ENCODE measurements around the gene COL4A6.

GRCh38 chrX:108304757-108305156, 133.5 kb downstream of the COL4A6 start:
- TF ChIP-seq, protein P1, sequence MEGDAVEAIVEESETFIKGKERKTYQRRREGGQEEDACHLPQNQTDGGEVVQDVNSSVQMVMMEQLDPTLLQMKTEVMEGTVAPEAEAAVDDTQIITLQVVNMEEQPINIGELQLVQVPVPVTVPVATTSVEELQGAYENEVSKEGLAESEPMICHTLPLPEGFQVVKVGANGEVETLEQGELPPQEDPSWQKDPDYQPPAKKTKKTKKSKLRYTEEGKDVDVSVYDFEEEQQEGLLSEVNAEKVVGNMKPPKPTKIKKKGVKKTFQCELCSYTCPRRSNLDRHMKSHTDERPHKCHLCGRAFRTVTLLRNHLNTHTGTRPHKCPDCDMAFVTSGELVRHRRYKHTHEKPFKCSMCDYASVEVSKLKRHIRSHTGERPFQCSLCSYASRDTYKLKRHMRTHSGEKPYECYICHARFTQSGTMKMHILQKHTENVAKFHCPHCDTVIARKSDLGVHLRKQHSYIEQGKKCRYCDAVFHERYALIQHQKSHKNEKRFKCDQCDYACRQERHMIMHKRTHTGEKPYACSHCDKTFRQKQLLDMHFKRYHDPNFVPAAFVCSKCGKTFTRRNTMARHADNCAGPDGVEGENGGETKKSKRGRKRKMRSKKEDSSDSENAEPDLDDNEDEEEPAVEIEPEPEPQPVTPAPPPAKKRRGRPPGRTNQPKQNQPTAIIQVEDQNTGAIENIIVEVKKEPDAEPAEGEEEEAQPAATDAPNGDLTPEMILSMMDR (IDR thresholded peaks at IDR 0.05; ENCODE audit: extremely low read depth in 1 of 2, insufficient read depth in 1 of 2, low read depth in 1 of 2, low read length in 2 of 2), result no peak
- TF ChIP-seq JUN (IDR thresholded peaks at IDR 0.05; ENCODE audit: borderline replicate concordance, insufficient read depth, insufficient read length, low read depth) (no peak), POLR2A (IDR thresholded peaks at IDR 0.05; ENCODE audit: low read depth, low read length) (no peak), FOS (IDR thresholded peaks at IDR 0.05; ENCODE audit: borderline replicate concordance, insufficient read depth, low read length) (no peak), POLR2AphosphoS5 (IDR thresholded peaks at IDR 0.05; ENCODE audit: insufficient read depth, low read depth, low read length) (no peak), EZH2 (IDR thresholded peaks at IDR 0.05; ENCODE audit: borderline replicate concordance, low read depth, low read length, severe bottlenecking) (no peak), MYC (IDR thresholded peaks at IDR 0.05; ENCODE audit: low read depth, low read length) (no peak)

All from endothelial cell of umbilical vein (primary cell).